BLaER1 treated with 17β-estradiol and CSF1 and Interleukin-3, amounts not matched to agents 10 nM and 100 nM (cell line): ENCODE measurements around the gene SH2D5.

Experiments
- H3K27ac ChIP-seq, 11 experiments: shearing (Covaris generic); formaldehyde crosslinking; 2 replicates each; pipeline ENCODE4 v1.8.1; 2022
- H3K27me3 ChIP-seq, 11 experiments: shearing (Covaris generic); formaldehyde crosslinking; 2 replicates each; pipeline ENCODE4 v1.8.1; 2022
- H3K36me3 ChIP-seq, 11 experiments: shearing (Covaris generic); formaldehyde crosslinking; 2 replicates each; pipeline ENCODE4 v1.8.1; 2022
- H3K4me1 ChIP-seq, 10 experiments: shearing (Covaris generic); formaldehyde crosslinking; 2 replicates each; pipeline ENCODE4 v1.8.1; 2022
- H3K4me2 ChIP-seq, 11 experiments: shearing (Covaris generic); formaldehyde crosslinking; 2 replicates each; pipeline ENCODE4 v1.8.1; 2022
- H3K4me3 ChIP-seq, 10 experiments: shearing (Covaris generic); formaldehyde crosslinking; 2 replicates each; pipeline ENCODE4 v1.8.1; 2022
- H3K9ac ChIP-seq, 11 experiments: shearing (Covaris generic); formaldehyde crosslinking; 2 replicates each; pipeline ENCODE4 v1.8.1; 2022
- H3K9me3 ChIP-seq, 11 experiments: shearing (Covaris generic); formaldehyde crosslinking; replicated peaks in 1 of 11; 2 replicates each; pipeline ENCODE4 v1.8.1; 2022
- H4K20me1 ChIP-seq, 11 experiments: shearing (Covaris generic); formaldehyde crosslinking; 2 replicates each; pipeline ENCODE4 v1.8.1; 2022
- Cebpa-rat ChIP-seq, 11 experiments: shearing (Covaris generic); IDR thresholded peaks; 2 replicates each; pipeline ENCODE4 v1.8.1; 2022

SH2D5 gene

GRCh38 chr1:20725189-20726117, 7.0 kb downstream of the SH2D5 start:
- no peak overlapping the region for H3K9ac ChIP-seq
- peaks cover 0 to 5% (median 0%) of the 10 kb centered on the region in 10 experiments; a peak in 3 of 20 replicates for H3K4me1 ChIP-seq
- no peaks in the 10 kb centered on the region for H3K36me3 ChIP-seq
- H3K9me3 ChIP-seq = no peaks in the 10 kb centered on the region
- H3K4me2 ChIP-seq = no peak overlapping the region
- H3K27me3 ChIP-seq = peaks cover 22 to 34% (median 26%) of the 10 kb centered on the region in 11 experiments
- H3K27ac ChIP-seq = no peak overlapping the region
- peaks cover 0 to 93% (median 11%) of the 10 kb centered on the region in 11 experiments; a peak in 15 of 22 replicates for H4K20me1 ChIP-seq
- no peak overlapping the region for H3K4me3 ChIP-seq
- TF ChIP-seq Cebpa-rat (IDR thresholded peaks at IDR 0.05) = no peak

GRCh38 chr1:20724364-20725188, 7.9 kb downstream of the SH2D5 start:
- TF ChIP-seq Cebpa-rat (IDR thresholded peaks at IDR 0.05) = no peak
- Histone ChIP-seq H3K27me3 (peaks cover 14 to 33% (median 20%) of the 10 kb centered on the region in 11 experiments), H3K4me1 (0 out of 20 replicates have a peak, but pooled peaks cover 0 to under 1% (median 0%) of the 10 kb centered on the region in 10 experiments)

GRCh38 chr1:20723537-20724363, 8.8 kb downstream of the SH2D5 start:
- H3K9me3 ChIP-seq = no peaks in the 10 kb centered on the region
- no peaks in the 10 kb centered on the region for H3K4me1 ChIP-seq
- peaks cover 0 to 89% (median 0%) of the 10 kb centered on the region in 11 experiments; a peak in 7 of 22 replicates for H4K20me1 ChIP-seq
- peaks cover 12 to 33% (median 20%) of the 10 kb centered on the region in 11 experiments for H3K27me3 ChIP-seq
- no peak overlapping the region for H3K27ac ChIP-seq
- no peak for TF ChIP-seq Cebpa-rat (IDR thresholded peaks at IDR 0.05)
- no peak overlapping the region for H3K4me3 ChIP-seq
- no peak overlapping the region for H3K4me2 ChIP-seq
- H3K36me3 ChIP-seq = no peaks in the 10 kb centered on the region
- H3K9ac ChIP-seq = no peak overlapping the region

More at GRCh38 chr1:20724364-20725188, 7.9 kb downstream of the SH2D5 start:
- Histone ChIP-seq H3K27ac (no peak overlapping the region), H3K4me2 (no peak overlapping the region), H3K4me3 (no peak overlapping the region), H3K36me3 (no peaks in the 10 kb centered on the region), H3K9ac (no peak overlapping the region), H3K9me3 (no peaks in the 10 kb centered on the region), H4K20me1 (peaks cover 0 to 89% (median 4%) of the 10 kb centered on the region in 11 experiments; a peak in 12 of 22 replicates)

GRCh38 chr1:20723159-20723536, 9.4 kb downstream of the SH2D5 start:
- H3K9me3 ChIP-seq = no peaks in the 10 kb centered on the region
- no peak overlapping the region for H3K4me3 ChIP-seq
- no peak overlapping the region for H3K27ac ChIP-seq
- peaks cover 13 to 33% (median 20%) of the 10 kb centered on the region in 11 experiments for H3K27me3 ChIP-seq
- TF ChIP-seq Cebpa-rat (IDR thresholded peaks at IDR 0.05) = no peak
- peaks cover 0 to 89% (median 0%) of the 10 kb centered on the region in 11 experiments; a peak in 7 of 22 replicates for H4K20me1 ChIP-seq
- no peaks in the 10 kb centered on the region for H3K36me3 ChIP-seq
- H3K4me1 ChIP-seq = peaks cover 0 to 2% (median 0%) of the 10 kb centered on the region in 10 experiments; a peak in 3 of 20 replicates
- H3K4me2 ChIP-seq = no peak overlapping the region
- H3K9ac ChIP-seq = no peak overlapping the region

GRCh38 chr1:20721117-20722061, 11.1 kb downstream of the SH2D5 start:
- Histone ChIP-seq H3K4me1 (peaks cover 0 to 10% (median 5%) of the 10 kb centered on the region in 10 experiments; a peak in 11 of 20 replicates), H3K4me3 (no peak overlapping the region), H3K9me3 (no peaks in the 10 kb centered on the region), H3K4me2 (no peak overlapping the region), H3K27ac (no peak overlapping the region), H3K9ac (no peak overlapping the region), H3K36me3 (no peaks in the 10 kb centered on the region), H4K20me1 (peaks cover 0 to 75% (median 0%) of the 10 kb centered on the region in 11 experiments; a peak in 5 of 22 replicates), H3K27me3 (peaks cover 29 to 39% (median 34%) of the 10 kb centered on the region in 11 experiments)
- no peak for TF ChIP-seq Cebpa-rat (IDR thresholded peaks at IDR 0.05)

- Histone ChIP-seq H3K4me2 (no peak overlapping the region), H3K36me3 (no peaks in the 10 kb centered on the region), H3K9me3 (no peaks in the 10 kb centered on the region), H3K4me3 (no peak overlapping the region), H3K9ac (no peak overlapping the region), H3K27ac (no peak overlapping the region), H3K4me1 (peaks cover 0 to 10% (median 6%) of the 10 kb centered on the region in 10 experiments; a peak in 11 of 20 replicates), H4K20me1 (peaks cover 0 to 67% (median 0%) of the 10 kb centered on the region in 11 experiments; a peak in 6 of 22 replicates), H3K27me3 (peaks cover 31 to 47% (median 40%) of the 10 kb centered on the region in 11 experiments)
- TF ChIP-seq Cebpa-rat (IDR thresholded peaks at IDR 0.05) = no peak
Measured at GRCh38 chr1:20720631-20721091, 11.8 kb downstream of the SH2D5 start.

GRCh38 chr1:20719871-20720620, 12.5 kb downstream of the SH2D5 start:
- H3K27ac ChIP-seq = no peak overlapping the region
- H3K4me3 ChIP-seq = no peak overlapping the region
- peaks cover 31 to 50% (median 40%) of the 10 kb centered on the region in 11 experiments for H3K27me3 ChIP-seq
- no peak overlapping the region for H3K9ac ChIP-seq
- no peaks in the 10 kb centered on the region for H3K9me3 ChIP-seq
- peaks cover 0 to 67% (median 0%) of the 10 kb centered on the region in 11 experiments; a peak in 6 of 22 replicates for H4K20me1 ChIP-seq
- H3K4me2 ChIP-seq = no peak overlapping the region
- H3K4me1 ChIP-seq = peaks cover 0 to 15% (median 8%) of the 10 kb centered on the region in 10 experiments; a peak in 13 of 20 replicates
- no peak for TF ChIP-seq Cebpa-rat (IDR thresholded peaks at IDR 0.05)
- no peaks in the 10 kb centered on the region for H3K36me3 ChIP-seq
